CD4-positive, alpha-beta memory T cell (primary cell): ENCODE data around the gene USP47. TPM values are rescaled to one million over a fixed set of nuclear protein-coding genes. Genes with fewer than 3 reads are reported as not detected.

Experiments
- CTCF ChIA-PET: fragments of 350-600 bp; sonication (Branson Sonifier 250); formaldehyde crosslinking; loops from one replicate; lab custom pipeline; 2021; ENCODE audit warnings: inconsistent platforms; ENCODE audit not compliant: partially characterized antibody; lab: Charles Lee
- POLR2A ChIA-PET: fragments of 350-600 bp; sonication (Branson Sonifier 250); formaldehyde crosslinking; loops from one replicate; lab custom pipeline; 2021; ENCODE audit not compliant: partially characterized antibody; lab: Charles Lee
- DNase-seq, 5 donors: peaks; one replicate each; pipeline versions ENCODE4 v3.0.0 to v3.0.0-alpha.2; 2020 to 2022; ENCODE audit warnings: mixed read lengths in 1 of 5
- H3K27ac ChIP-seq: one replicate; pipeline ENCODE4 v1.7.0; 2013; ENCODE audit warnings: low read depth, low read length
- H3K27me3 ChIP-seq: 2 replicates; pipeline ENCODE4 v1.7.0; 2013; ENCODE audit warnings: mild to moderate bottlenecking, low read length, moderate library complexity; ENCODE audit not compliant: insufficient read depth
- H3K36me3 ChIP-seq: 2 replicates; pipeline ENCODE4 v1.7.0; 2013; ENCODE audit warnings: mild to moderate bottlenecking, low read length, moderate library complexity; ENCODE audit not compliant: insufficient read depth
- H3K4me1 ChIP-seq: 2 replicates; pipeline ENCODE4 v1.7.0; 2013; ENCODE audit warnings: mild to moderate bottlenecking, low read length, moderate library complexity; ENCODE audit not compliant: insufficient read depth
- H3K4me3 ChIP-seq, 2 donors: one replicate each; pipeline ENCODE4 v1.7.0; 2013; ENCODE audit warnings: low read length in 2 of 2, mild to moderate bottlenecking in 1 of 2
- H3K9me3 ChIP-seq, 2 donors: one replicate each; pipeline ENCODE4 v1.7.0; 2013; ENCODE audit warnings: low read length in 2 of 2, control low read depth in 1 of 2; ENCODE audit not compliant: control insufficient read depth in 1 of 2
- H3K27ac Mint-ChIP-seq, 7 donors: one replicate each; pipeline ENCODE4 v1.8.0; 2020 to 2021; ENCODE audit warnings: mixed read lengths in 7 of 7, mild to moderate bottlenecking in 6 of 7, inconsistent platforms in 3 of 7, moderate library complexity in 3 of 7
- H3K27me3 Mint-ChIP-seq, 2 donors: one replicate each; pipeline ENCODE4 v1.8.0; 2020 to 2021; ENCODE audit warnings: mixed read lengths in 2 of 2
- H3K36me3 Mint-ChIP-seq, 2 donors: one replicate each; pipeline ENCODE4 v1.8.0; 2020 to 2021; ENCODE audit warnings: mixed read lengths in 2 of 2, inconsistent platforms in 1 of 2, mild to moderate bottlenecking in 1 of 2
- H3K4me1 Mint-ChIP-seq, 4 donors: one replicate each; pipeline ENCODE4 v1.8.0; 2020 to 2021; ENCODE audit warnings: mixed read lengths in 4 of 4, mild to moderate bottlenecking in 1 of 4
- H3K4me3 Mint-ChIP-seq, 8 donors: one replicate each; pipeline ENCODE4 v1.8.0; 2020 to 2021; ENCODE audit warnings: mixed read lengths in 8 of 8, mild to moderate bottlenecking in 7 of 8, moderate library complexity in 6 of 8, inconsistent platforms in 3 of 8
- H3K9me3 Mint-ChIP-seq, 8 donors: one replicate each; pipeline ENCODE4 v1.8.0; 2020 to 2021; ENCODE audit warnings: mixed read lengths in 8 of 8, mild to moderate bottlenecking in 5 of 8, inconsistent platforms in 3 of 8, moderate library complexity in 1 of 8
- intact Hi-C: fragments of 100-400 bp; cut with micrococcal nuclease; formaldehyde crosslinking; loops from one replicate; pipeline ENCODE4 v1.15.1; 2023
- polyA plus RNA-seq, 2 donors: library from polyadenylated mRNA; unstranded; fragments of 300-500 nt; fragmentation: Illumina TruSeq; gene quantifications; one replicate each; pipeline ENCODE4 v1.2.3, GENCODE V29; 2021
- total RNA-seq, 2 experiments: library from RNA; stranded (reverse); gene quantifications; one replicate each; pipeline ENCODE4 v1.2.3, GENCODE V29; 2021

The USP47 gene
- total and polyA plus RNA-seq, 4 experiments from 2014 or later: 43.7 to 65.9 (median 56.9) TPM

GRCh38 chr11:11996321-11997048 is 154.7 kb downstream of the USP47 start:
- H3K27ac ChIP-seq: no peak overlapping the region
- peaks cover 11% of the 10 kb centered on the region for H3K4me1 ChIP-seq
- peaks cover 13 to 17% of the 10 kb centered on the region in 2 donors for H3K27me3 Mint-ChIP-seq
- no peak overlapping the region for H3K4me3 Mint-ChIP-seq
- no peaks in the 10 kb centered on the region for H3K9me3 Mint-ChIP-seq
- ChIA-PET POLR2A (no interaction called here), CTCF (interaction anchor here (1.0 kb wide), 1 partner anchor 30 kb away, joined by 3 read pairs; no protein-coding TSS in a partner anchor)
- H3K36me3 ChIP-seq: no peaks in the 10 kb centered on the region
- intact Hi-C loops: no loop called here
- no peaks in the 10 kb centered on the region for H3K9me3 ChIP-seq
- no peaks in the 10 kb centered on the region for H3K27me3 ChIP-seq
- H3K4me1 Mint-ChIP-seq: peaks cover 13 to 22% (median 14%) of the 10 kb centered on the region in 4 donors
- no peak for DNase-seq
- H3K27ac Mint-ChIP-seq: no peak overlapping the region
- no peak overlapping the region for H3K4me3 ChIP-seq
- no peaks in the 10 kb centered on the region for H3K36me3 Mint-ChIP-seq

GRCh38 chr11:11997049-11997322 is 155.2 kb downstream of the USP47 start:
- DNase-seq: no peak
- Mint-ChIP-seq H3K27me3 (peaks cover 16 to 17% of the 10 kb centered on the region in 2 donors), H3K4me1 (peaks cover 13 to 22% (median 14%) of the 10 kb centered on the region in 4 donors), H3K9me3 (no peaks in the 10 kb centered on the region), H3K36me3 (no peaks in the 10 kb centered on the region), H3K4me3 (no peak overlapping the region), H3K27ac (no peak overlapping the region)
- Histone ChIP-seq H3K4me1 (peaks cover 11% of the 10 kb centered on the region), H3K36me3 (no peaks in the 10 kb centered on the region), H3K27me3 (no peaks in the 10 kb centered on the region), H3K27ac (no peak overlapping the region), H3K4me3 (no peak overlapping the region), H3K9me3 (no peaks in the 10 kb centered on the region)
- intact Hi-C loops: no loop called here
- CTCF ChIA-PET: no interaction called here
- POLR2A ChIA-PET: no interaction called here

GRCh38 chr11:11998091-11998781 is 156.5 kb downstream of the USP47 start:
- Histone ChIP-seq H3K27me3 (peaks cover 6% of the 10 kb centered on the region), H3K4me1 (peaks cover 11% of the 10 kb centered on the region), H3K36me3 (no peaks in the 10 kb centered on the region), H3K27ac (no peak overlapping the region), H3K9me3 (no peaks in the 10 kb centered on the region), H3K4me3 (peak overlapping the region in 1 of 2 donors; percentile 37)
- no peak for DNase-seq
- Mint-ChIP-seq H3K27me3 (peaks cover 19 to 20% of the 10 kb centered on the region in 2 donors), H3K27ac (peak overlapping the region in 3 of 7 donors; percentile 13 to 46 (median 31)), H3K4me3 (peak overlapping the region; percentile 50 to 82 (median 72)), H3K4me1 (peaks cover 13 to 22% (median 14%) of the 10 kb centered on the region in 4 donors), H3K36me3 (no peaks in the 10 kb centered on the region), H3K9me3 (no peaks in the 10 kb centered on the region)
- ChIA-PET CTCF (interaction anchor here (0.9 kb wide), 1 partner anchor 31 kb away, joined by 4 read pairs; no protein-coding TSS in a partner anchor), POLR2A (no interaction called here)
- intact Hi-C loops: no loop called here

- ChIA-PET CTCF (no interaction called here), POLR2A (no interaction called here)
- Mint-ChIP-seq H3K27ac (no peak overlapping the region), H3K4me3 (no peak overlapping the region), H3K27me3 (peaks cover 33 to 36% of the 10 kb centered on the region in 2 donors), H3K9me3 (no peaks in the 10 kb centered on the region), H3K4me1 (peaks cover 13 to 22% (median 14%) of the 10 kb centered on the region in 4 donors), H3K36me3 (no peaks in the 10 kb centered on the region)
- Histone ChIP-seq H3K9me3 (no peaks in the 10 kb centered on the region), H3K4me1 (peaks cover 11% of the 10 kb centered on the region), H3K36me3 (no peaks in the 10 kb centered on the region), H3K4me3 (no peak overlapping the region), H3K27me3 (peaks cover 24% of the 10 kb centered on the region), H3K27ac (no peak overlapping the region)
- no peak for DNase-seq
- intact Hi-C loops: no loop called here
These were observed 159.4 kb downstream of the USP47 start for GRCh38 chr11:12001186-12001585.

- H3K4me1 ChIP-seq: peaks cover 9% of the 10 kb centered on the region
- no peaks in the 10 kb centered on the region for H3K9me3 ChIP-seq
- ChIA-PET POLR2A (no interaction called here), CTCF (no interaction called here)
- Mint-ChIP-seq H3K36me3 (no peaks in the 10 kb centered on the region), H3K27ac (no peak overlapping the region), H3K4me1 (peaks cover 11 to 25% (median 16%) of the 10 kb centered on the region in 4 donors), H3K4me3 (no peak overlapping the region), H3K27me3 (peaks cover 48 to 50% of the 10 kb centered on the region in 2 donors), H3K9me3 (no peaks in the 10 kb centered on the region)
- no peak for DNase-seq
- H3K36me3 ChIP-seq: no peaks in the 10 kb centered on the region
- no peak overlapping the region for H3K4me3 ChIP-seq
- no peak overlapping the region for H3K27ac ChIP-seq
- intact Hi-C loops: no loop called here
- peaks cover 45% of the 10 kb centered on the region for H3K27me3 ChIP-seq
These were observed 161.6 kb downstream of the USP47 start for GRCh38 chr11:12003336-12003735.

- Histone ChIP-seq H3K4me1 (peaks cover 8% of the 10 kb centered on the region), H3K27ac (no peak overlapping the region), H3K36me3 (no peaks in the 10 kb centered on the region), H3K4me3 (no peak overlapping the region), H3K27me3 (peaks cover 46% of the 10 kb centered on the region), H3K9me3 (no peaks in the 10 kb centered on the region)
- intact Hi-C loops: no loop called here
- POLR2A ChIA-PET: no interaction called here
- H3K36me3 Mint-ChIP-seq: no peaks in the 10 kb centered on the region
- H3K4me3 Mint-ChIP-seq: no peak overlapping the region
- no peak for DNase-seq
- CTCF ChIA-PET: interaction anchor here (2.2 kb wide), 1 partner anchor 278 kb away, joined by 6 read pairs; no protein-coding TSS in a partner anchor
- H3K27me3 Mint-ChIP-seq: peaks cover 50 to 51% of the 10 kb centered on the region in 2 donors
- H3K27ac Mint-ChIP-seq: no peak overlapping the region
- H3K9me3 Mint-ChIP-seq: no peaks in the 10 kb centered on the region
- peaks cover 7 to 20% (median 12%) of the 10 kb centered on the region in 4 donors for H3K4me1 Mint-ChIP-seq
These were observed 162.0 kb downstream of the USP47 start for GRCh38 chr11:12003815-12004214.

GRCh38 chr11:12005061-12005460 is 163.3 kb downstream of the USP47 start:
- CTCF ChIA-PET: interaction anchor here (0.7 to 2.2 kb wide), 4 partner anchors 14 to 277 kb away, joined by 3 to 6 read pairs (median 4); no protein-coding TSS in a partner anchor

More at GRCh38 chr11:12005061-12005460, 163.3 kb downstream of the USP47 start:
- Histone ChIP-seq H3K27ac (no peak overlapping the region), H3K4me1 (peaks cover 8% of the 10 kb centered on the region), H3K36me3 (no peaks in the 10 kb centered on the region), H3K27me3 (peaks cover 47% of the 10 kb centered on the region), H3K9me3 (no peaks in the 10 kb centered on the region), H3K4me3 (no peak overlapping the region)
- intact Hi-C loops: no loop called here
- Mint-ChIP-seq H3K27ac (no peak overlapping the region), H3K27me3 (peaks cover 56% of the 10 kb centered on the region in 2 donors), H3K4me1 (peaks cover 8 to 21% (median 10%) of the 10 kb centered on the region in 4 donors), H3K9me3 (peaks cover 0 to 2% (median 0%) of the 10 kb centered on the region in 8 donors), H3K4me3 (no peak overlapping the region), H3K36me3 (no peaks in the 10 kb centered on the region)
- POLR2A ChIA-PET: no interaction called here
- no peak for DNase-seq
